Breast epithelium (tissue), 3 donors: ENCODE data around the gene MANSC1.

Source experiments
- POLR2AphosphoS5 ChIP-seq, 3 donors: sonication (generic); formaldehyde crosslinking; IDR thresholded peaks; one replicate each; pipeline ENCODE4 v1.6.1; 2017; ENCODE audit warnings: antibody characterized with exemption in 3 of 3
- TF ChIP-seq, protein P1 (sequence below), 3 donors: fragments of 450-650 bp; IDR thresholded peaks; one replicate each; pipeline ENCODE4 v1.5.1; 2016 to 2017; ENCODE audit warnings: antibody characterized with exemption in 3 of 3, mild to moderate bottlenecking in 3 of 3, moderate library complexity in 3 of 3

DNA sequence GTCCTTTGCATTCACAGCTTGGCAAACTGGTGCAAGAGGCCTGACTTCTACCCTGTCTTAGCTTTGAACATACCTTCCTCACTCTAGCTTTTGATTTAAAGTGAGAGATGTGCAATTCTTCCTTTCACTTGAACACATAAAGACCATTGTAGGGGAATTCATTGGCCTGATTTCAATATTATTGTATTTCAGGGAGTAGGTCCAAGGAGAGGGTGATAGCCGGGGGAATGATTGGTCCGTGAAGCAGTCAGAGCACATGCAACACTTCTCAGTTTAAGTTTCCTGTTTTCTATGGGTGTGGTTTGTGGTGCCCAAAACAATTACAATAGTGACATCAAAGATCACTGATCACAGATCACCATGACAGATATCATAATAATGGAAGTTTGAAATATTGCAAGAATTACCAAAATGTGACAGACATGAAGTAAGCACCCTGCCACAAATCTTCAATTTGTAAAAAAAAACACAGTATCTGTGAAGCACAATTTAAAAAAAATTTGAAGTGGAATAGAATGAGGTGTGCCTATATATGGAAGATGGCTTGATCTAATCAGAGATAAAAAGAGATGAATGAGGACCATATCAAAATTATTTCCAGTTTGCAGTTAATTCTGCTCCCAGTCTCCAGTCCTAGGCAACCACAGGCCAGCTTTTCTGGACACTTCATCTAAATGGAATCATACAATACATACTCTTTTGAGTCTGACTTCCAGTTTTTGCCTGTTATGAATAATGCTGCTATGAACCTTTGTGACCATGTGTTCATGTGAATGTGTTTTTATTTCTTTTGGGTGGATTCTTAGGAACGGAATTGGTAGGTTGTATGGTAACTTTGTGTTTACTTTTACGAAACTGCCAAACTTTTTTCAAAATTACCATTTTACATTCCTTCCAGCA is 30.0 kb upstream of the MANSC1 start:
- TF ChIP-seq, protein P1, sequence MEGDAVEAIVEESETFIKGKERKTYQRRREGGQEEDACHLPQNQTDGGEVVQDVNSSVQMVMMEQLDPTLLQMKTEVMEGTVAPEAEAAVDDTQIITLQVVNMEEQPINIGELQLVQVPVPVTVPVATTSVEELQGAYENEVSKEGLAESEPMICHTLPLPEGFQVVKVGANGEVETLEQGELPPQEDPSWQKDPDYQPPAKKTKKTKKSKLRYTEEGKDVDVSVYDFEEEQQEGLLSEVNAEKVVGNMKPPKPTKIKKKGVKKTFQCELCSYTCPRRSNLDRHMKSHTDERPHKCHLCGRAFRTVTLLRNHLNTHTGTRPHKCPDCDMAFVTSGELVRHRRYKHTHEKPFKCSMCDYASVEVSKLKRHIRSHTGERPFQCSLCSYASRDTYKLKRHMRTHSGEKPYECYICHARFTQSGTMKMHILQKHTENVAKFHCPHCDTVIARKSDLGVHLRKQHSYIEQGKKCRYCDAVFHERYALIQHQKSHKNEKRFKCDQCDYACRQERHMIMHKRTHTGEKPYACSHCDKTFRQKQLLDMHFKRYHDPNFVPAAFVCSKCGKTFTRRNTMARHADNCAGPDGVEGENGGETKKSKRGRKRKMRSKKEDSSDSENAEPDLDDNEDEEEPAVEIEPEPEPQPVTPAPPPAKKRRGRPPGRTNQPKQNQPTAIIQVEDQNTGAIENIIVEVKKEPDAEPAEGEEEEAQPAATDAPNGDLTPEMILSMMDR (IDR thresholded peaks at IDR 0.05) = no peak
- TF ChIP-seq POLR2AphosphoS5 (IDR thresholded peaks at IDR 0.05) = no peak
